ENCODE results near the gene RNH1. TPM values are rescaled to one million over a fixed set of nuclear protein-coding genes. Genes with fewer than 3 reads are reported as not detected.

Gene RNH1
- total and polyA plus RNA-seq, 3 experiments from 2014 or later, result 118 to 183 (median 125) TPM

- peak overlapping the region in 1 of 7 donors; percentile 39 for H3K4me3 Mint-ChIP-seq
- peaks cover 47% of the 10 kb centered on the region for H3K36me3 ChIP-seq (ENCODE audit: insufficient read depth, low read length)
- peaks cover 8 to 85% (median 16%) of the 10 kb centered on the region in 3 donors for H3K36me3 Mint-ChIP-seq
- peaks cover 0 to 2% of the 10 kb centered on the region in 2 donors for H3K27me3 Mint-ChIP-seq
- peaks cover 0 to 4% (median 3%) of the 10 kb centered on the region in 3 donors for H3K4me1 Mint-ChIP-seq
- POLR2A ChIA-PET, result no interaction called here
- no peaks in the 10 kb centered on the region for H3K9me3 ChIP-seq (ENCODE audit: low read length)
- CTCF ChIA-PET, result no interaction called here
- peak overlapping the region in 3 of 8 donors; percentile 36 to 72 (median 42) for H3K27ac Mint-ChIP-seq
- H3K27ac ChIP-seq (ENCODE audit: low read depth, low read length), result no peak overlapping the region
- H3K9me3 Mint-ChIP-seq, result no peaks in the 10 kb centered on the region
- H3K4me1 ChIP-seq (ENCODE audit: insufficient read depth, low read length), result no peaks in the 10 kb centered on the region
- no peaks in the 10 kb centered on the region for H3K27me3 ChIP-seq (ENCODE audit: insufficient read depth, low read length, poor library complexity, severe bottlenecking)
- no peak overlapping the region for H3K4me3 ChIP-seq (ENCODE audit: low read length)
- DNase-seq, result no peak
Measured at GRCh38 chr11:496834-497564, 10.0 kb downstream of the RNH1 start.

GRCh38 chr11:495537-495931 is 11.5 kb downstream of the RNH1 start:
- peak overlapping the region in 1 of 8 donors; percentile 92 for H3K27ac Mint-ChIP-seq

DNA sequence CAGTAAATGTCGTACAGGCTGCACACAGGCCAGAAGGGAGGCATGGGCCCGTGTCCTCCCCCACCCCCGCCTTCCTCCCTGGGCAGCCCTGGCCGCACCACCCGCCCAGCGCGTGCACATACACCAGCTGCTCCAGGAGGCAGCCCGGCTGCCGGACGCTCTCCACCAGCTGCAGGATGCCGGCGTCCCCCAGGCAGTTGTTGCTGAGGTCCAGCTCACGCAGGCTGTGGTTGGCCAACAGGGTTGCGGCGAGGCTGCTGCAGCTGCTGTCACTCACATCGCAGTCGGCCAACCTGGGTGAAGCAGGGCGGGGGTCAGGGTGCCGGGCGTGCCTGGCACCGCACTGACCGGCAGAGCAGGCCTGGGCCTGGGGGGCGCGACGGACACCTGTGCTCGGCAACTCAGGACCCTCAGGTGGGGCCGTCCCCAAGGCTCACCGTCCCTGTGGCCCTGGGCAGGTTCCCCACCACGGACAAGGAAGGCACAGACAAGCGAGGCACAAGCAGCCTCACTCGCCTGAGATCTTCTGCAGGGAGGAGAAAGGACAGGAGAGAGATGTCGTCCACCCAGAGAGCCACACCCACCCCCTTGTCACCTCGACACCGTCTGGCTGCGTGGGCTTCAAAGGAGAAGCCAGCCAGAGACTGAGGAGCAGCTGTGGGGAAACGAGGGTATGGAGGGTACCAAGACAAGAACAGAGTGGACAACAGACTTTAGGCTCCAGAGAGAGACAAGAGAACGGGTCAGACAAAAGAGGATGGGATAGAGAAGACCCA is 12.1 kb downstream of the RNH1 start:
- H3K4me1 ChIP-seq (ENCODE audit: insufficient read depth, low read length), result no peaks in the 10 kb centered on the region
- no peak overlapping the region for H3K4me3 ChIP-seq (ENCODE audit: low read length)
- peaks cover 0 to 4% (median 3%) of the 10 kb centered on the region in 3 donors for H3K4me1 Mint-ChIP-seq
- no peaks in the 10 kb centered on the region for H3K27me3 Mint-ChIP-seq
- no peaks in the 10 kb centered on the region for H3K9me3 ChIP-seq (ENCODE audit: low read length)
- peaks cover 8 to 76% (median 17%) of the 10 kb centered on the region in 3 donors for H3K36me3 Mint-ChIP-seq
- POLR2A ChIA-PET, result no interaction called here
- no peak for DNase-seq
- no peaks in the 10 kb centered on the region for H3K9me3 Mint-ChIP-seq
- peaks cover 30% of the 10 kb centered on the region for H3K36me3 ChIP-seq (ENCODE audit: insufficient read depth, low read length)
- no peaks in the 10 kb centered on the region for H3K27me3 ChIP-seq (ENCODE audit: insufficient read depth, low read length, poor library complexity, severe bottlenecking)
- H3K27ac Mint-ChIP-seq, result peak overlapping the region in 1 of 8 donors; percentile 92
- H3K27ac ChIP-seq (ENCODE audit: low read depth, low read length), result no peak overlapping the region
- CTCF ChIA-PET, result interaction anchor here (1.7 kb wide), 1 partner anchor 10 kb away, joined by 6 read pairs; no protein-coding TSS in a partner anchor
- H3K4me3 Mint-ChIP-seq, result no peak overlapping the region

More at GRCh38 chr11:495537-495931, 11.5 kb downstream of the RNH1 start:
- Histone ChIP-seq H3K4me1 (ENCODE audit: insufficient read depth, low read length) (no peaks in the 10 kb centered on the region), H3K36me3 (ENCODE audit: insufficient read depth, low read length) (peaks cover 36% of the 10 kb centered on the region), H3K27me3 (ENCODE audit: insufficient read depth, low read length, poor library complexity, severe bottlenecking) (no peaks in the 10 kb centered on the region), H3K27ac (ENCODE audit: low read depth, low read length) (no peak overlapping the region), H3K9me3 (ENCODE audit: low read length) (no peaks in the 10 kb centered on the region), H3K4me3 (ENCODE audit: low read length) (no peak overlapping the region)
- peaks cover 0 to 4% (median 3%) of the 10 kb centered on the region in 3 donors for H3K4me1 Mint-ChIP-seq
- no peak overlapping the region for H3K4me3 Mint-ChIP-seq
- no peaks in the 10 kb centered on the region for H3K9me3 Mint-ChIP-seq
- DNase-seq, result no peak
- CTCF ChIA-PET, result no interaction called here
- POLR2A ChIA-PET, result no interaction called here
- no peaks in the 10 kb centered on the region for H3K27me3 Mint-ChIP-seq
- peaks cover 8 to 80% (median 17%) of the 10 kb centered on the region in 3 donors for H3K36me3 Mint-ChIP-seq

GRCh38 chr11:492427-493226 is 14.4 kb downstream of the RNH1 start:
- ChIA-PET POLR2A (no interaction called here), CTCF (interaction anchor here (1.7 kb wide), 1 partner anchor 13 kb away, joined by 6 read pairs; no protein-coding TSS in a partner anchor)
- H3K4me1 Mint-ChIP-seq, result peaks cover 0 to 3% (median 2%) of the 10 kb centered on the region in 3 donors
- Histone ChIP-seq H3K9me3 (ENCODE audit: low read length) (no peaks in the 10 kb centered on the region), H3K4me1 (ENCODE audit: insufficient read depth, low read length) (no peaks in the 10 kb centered on the region), H3K36me3 (ENCODE audit: insufficient read depth, low read length) (peaks cover 8% of the 10 kb centered on the region), H3K27me3 (ENCODE audit: insufficient read depth, low read length, poor library complexity, severe bottlenecking) (no peaks in the 10 kb centered on the region), H3K4me3 (ENCODE audit: low read length) (no peak overlapping the region), H3K27ac (ENCODE audit: low read depth, low read length) (no peak overlapping the region)
- H3K27ac Mint-ChIP-seq, result peak overlapping the region in 1 of 8 donors; percentile 74
- peaks cover 8 to 59% (median 12%) of the 10 kb centered on the region in 3 donors for H3K36me3 Mint-ChIP-seq
- H3K9me3 Mint-ChIP-seq, result no peaks in the 10 kb centered on the region
- peak overlapping the region in 1 of 7 donors; percentile 61 for H3K4me3 Mint-ChIP-seq
- DNase-seq, result peak in 1 of 5 donors; percentile 45
- no peaks in the 10 kb centered on the region for H3K27me3 Mint-ChIP-seq

GRCh38 chr11:491358-491757 is 15.7 kb downstream of the RNH1 start:
- H3K27me3 Mint-ChIP-seq, result no peaks in the 10 kb centered on the region
- POLR2A ChIA-PET, result no interaction called here
- H3K27me3 ChIP-seq (ENCODE audit: insufficient read depth, low read length, poor library complexity, severe bottlenecking), result no peaks in the 10 kb centered on the region
- H3K4me3 Mint-ChIP-seq, result no peak overlapping the region
- no peak overlapping the region for H3K27ac Mint-ChIP-seq
- H3K9me3 Mint-ChIP-seq, result no peaks in the 10 kb centered on the region
- H3K36me3 ChIP-seq (ENCODE audit: insufficient read depth, low read length), result no peaks in the 10 kb centered on the region
- H3K36me3 Mint-ChIP-seq, result peaks cover 3 to 46% (median 4%) of the 10 kb centered on the region in 3 donors
- CTCF ChIA-PET, result no interaction called here
- no peak for DNase-seq
- no peaks in the 10 kb centered on the region for H3K4me1 Mint-ChIP-seq
- H3K4me3 ChIP-seq (ENCODE audit: low read length), result no peak overlapping the region
- H3K4me1 ChIP-seq (ENCODE audit: insufficient read depth, low read length), result no peaks in the 10 kb centered on the region
- no peaks in the 10 kb centered on the region for H3K9me3 ChIP-seq (ENCODE audit: low read length)
- H3K27ac ChIP-seq (ENCODE audit: low read depth, low read length), result no peak overlapping the region

- Histone ChIP-seq H3K4me1 (ENCODE audit: insufficient read depth, low read length) (no peaks in the 10 kb centered on the region), H3K27ac (ENCODE audit: low read depth, low read length) (no peak overlapping the region), H3K9me3 (ENCODE audit: low read length) (no peaks in the 10 kb centered on the region), H3K4me3 (ENCODE audit: low read length) (no peak overlapping the region), H3K27me3 (ENCODE audit: insufficient read depth, low read length, poor library complexity, severe bottlenecking) (no peaks in the 10 kb centered on the region), H3K36me3 (ENCODE audit: insufficient read depth, low read length) (no peaks in the 10 kb centered on the region)
- Mint-ChIP-seq H3K4me1 (no peaks in the 10 kb centered on the region), H3K36me3 (peaks cover 1 to 43% (median 2%) of the 10 kb centered on the region in 3 donors), H3K4me3 (no peak overlapping the region), H3K27me3 (no peaks in the 10 kb centered on the region), H3K9me3 (no peaks in the 10 kb centered on the region), H3K27ac (peak overlapping the region in 1 of 8 donors; percentile 21)
- DNase-seq, result no peak
- CTCF ChIA-PET, result no interaction called here
- POLR2A ChIA-PET, result no interaction called here
Measured at GRCh38 chr11:490930-491260, 16.1 kb downstream of the RNH1 start.

DNA sequence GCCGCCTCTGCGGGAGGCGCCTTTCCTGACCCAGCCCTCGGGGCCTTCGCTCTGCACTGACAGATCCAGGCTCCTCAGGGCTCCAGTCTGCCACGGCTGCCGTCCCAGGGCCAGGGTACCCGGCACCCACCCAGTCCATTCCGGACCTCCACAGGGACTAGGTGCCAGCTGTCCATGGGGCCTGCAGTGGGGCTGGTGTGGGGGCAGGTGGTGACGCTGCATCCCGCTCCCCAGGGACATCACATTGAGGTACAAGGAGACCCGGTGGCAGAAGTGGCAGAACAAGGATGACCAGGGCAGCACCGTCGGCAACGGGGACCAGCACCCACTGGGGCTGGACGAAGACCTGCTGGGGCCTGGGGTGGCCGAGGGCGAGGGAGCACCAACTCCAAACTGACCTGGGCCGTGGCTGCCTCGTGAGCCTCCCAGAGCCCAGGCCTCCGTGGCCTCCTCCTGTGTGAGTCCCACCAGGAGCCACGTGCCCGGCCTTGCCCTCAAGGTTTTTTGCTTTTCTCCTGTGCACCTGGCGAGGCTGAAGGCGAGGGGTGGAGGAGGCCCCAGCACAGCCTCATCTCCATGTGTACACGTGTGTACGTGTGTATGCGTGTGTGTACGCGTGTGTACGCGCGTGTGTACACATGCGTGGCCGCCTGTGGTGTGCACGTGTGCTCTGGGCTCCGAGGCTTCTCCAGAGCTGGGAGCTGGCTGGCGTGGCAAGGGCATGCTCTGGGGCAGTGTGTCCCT is 16.7 kb downstream of the RNH1 start:
- CTCF ChIA-PET, result no interaction called here
- POLR2A ChIA-PET, result no interaction called here
- no peak overlapping the region for H3K4me3 Mint-ChIP-seq

More for the DNA sequence above, 16.7 kb downstream of the RNH1 start:
- no peak overlapping the region for H3K27ac ChIP-seq (ENCODE audit: low read depth, low read length)
- H3K4me3 ChIP-seq (ENCODE audit: low read length), result no peak overlapping the region
- no peaks in the 10 kb centered on the region for H3K4me1 Mint-ChIP-seq
- peaks cover 0 to 38% (median 1%) of the 10 kb centered on the region in 3 donors for H3K36me3 Mint-ChIP-seq
- H3K27me3 Mint-ChIP-seq, result no peaks in the 10 kb centered on the region
- H3K27ac Mint-ChIP-seq, result peak overlapping the region in 1 of 8 donors; percentile 21
- no peaks in the 10 kb centered on the region for H3K9me3 Mint-ChIP-seq
- no peak for DNase-seq
- H3K4me1 ChIP-seq (ENCODE audit: insufficient read depth, low read length), result no peaks in the 10 kb centered on the region
- H3K27me3 ChIP-seq (ENCODE audit: insufficient read depth, low read length, poor library complexity, severe bottlenecking), result no peaks in the 10 kb centered on the region
- no peaks in the 10 kb centered on the region for H3K9me3 ChIP-seq (ENCODE audit: low read length)
- H3K36me3 ChIP-seq (ENCODE audit: insufficient read depth, low read length), result no peaks in the 10 kb centered on the region
